ENCODE results near the gene SPDYA.
A peak's percentile ranks its signal among the peaks of the same experiment; 100 is the strongest.

The SPDYA gene

DNA sequence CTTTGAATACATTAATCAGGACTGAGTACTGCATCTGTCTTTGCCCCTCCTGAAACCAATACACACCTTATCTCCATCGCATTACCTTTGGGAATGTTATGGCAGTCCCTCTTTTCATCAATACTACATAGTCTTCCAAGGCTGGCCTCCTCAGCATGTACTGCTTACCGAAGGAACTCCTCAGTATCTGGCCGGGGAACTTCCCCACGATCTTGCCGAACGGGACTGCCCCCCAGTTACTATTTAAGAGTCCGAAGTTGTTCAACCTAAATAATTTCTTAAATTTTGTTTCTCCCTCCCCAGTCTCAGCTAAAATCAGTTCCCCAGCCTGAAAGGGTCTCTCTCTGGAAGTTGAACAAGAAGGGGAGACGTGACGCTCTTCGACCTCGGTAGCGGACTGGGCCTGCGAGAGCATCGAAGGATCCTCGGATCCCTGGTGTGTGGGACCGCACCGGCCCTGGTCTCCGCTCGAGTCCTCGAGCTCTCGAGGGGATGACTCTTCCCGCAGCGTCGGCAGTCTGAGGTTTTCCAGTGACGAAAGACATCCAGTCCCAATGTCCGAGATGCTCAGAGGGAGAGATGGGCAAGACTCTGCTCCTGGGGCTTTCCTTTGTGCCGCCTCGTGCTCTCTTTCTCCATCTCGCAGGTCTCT lies 59.0 kb downstream of the SPDYA start:
- peak overlapping the region; percentile 93 for H3K4me3 ChIP-seq (ENCODE audit: low read depth, low read length, poor library complexity, severe bottlenecking)
- no peaks in the 10 kb centered on the region for H3K27me3 ChIP-seq (ENCODE audit: insufficient read depth, low read length)
- H3K9me2 ChIP-seq (ENCODE audit: low read depth, low read length), result no peaks in the 10 kb centered on the region
- H3K4me2 ChIP-seq (ENCODE audit: low read length), result peak overlapping the region; percentile 85
- no peak overlapping the region for H3K27ac ChIP-seq (ENCODE audit: low read depth, low read length, poor library complexity, severe bottlenecking)
- peaks cover 30% of the 10 kb centered on the region for H3K79me2 ChIP-seq (ENCODE audit: insufficient read depth, low read length)
- no peaks in the 10 kb centered on the region for H3K9me3 ChIP-seq (ENCODE audit: low read length)
- H3K4me1 ChIP-seq (ENCODE audit: insufficient read depth, low read length, severe bottlenecking), result peaks cover 34% of the 10 kb centered on the region
- no peaks in the 10 kb centered on the region for H4K20me1 ChIP-seq (ENCODE audit: insufficient read depth, low read length)
- H3K9ac ChIP-seq (ENCODE audit: low read length), result peak overlapping the region; percentile 89
- H3K36me3 ChIP-seq (ENCODE audit: insufficient read depth, low read length), result peaks cover 4% of the 10 kb centered on the region; the same call in 1 of the 2 replicates
- no peak overlapping the region for H2AFZ ChIP-seq (ENCODE audit: low read length)
- no peaks in the 10 kb centered on the region for H3F3A ChIP-seq (ENCODE audit: insufficient read depth, low read length)
- TF ChIP-seq, protein P1, sequence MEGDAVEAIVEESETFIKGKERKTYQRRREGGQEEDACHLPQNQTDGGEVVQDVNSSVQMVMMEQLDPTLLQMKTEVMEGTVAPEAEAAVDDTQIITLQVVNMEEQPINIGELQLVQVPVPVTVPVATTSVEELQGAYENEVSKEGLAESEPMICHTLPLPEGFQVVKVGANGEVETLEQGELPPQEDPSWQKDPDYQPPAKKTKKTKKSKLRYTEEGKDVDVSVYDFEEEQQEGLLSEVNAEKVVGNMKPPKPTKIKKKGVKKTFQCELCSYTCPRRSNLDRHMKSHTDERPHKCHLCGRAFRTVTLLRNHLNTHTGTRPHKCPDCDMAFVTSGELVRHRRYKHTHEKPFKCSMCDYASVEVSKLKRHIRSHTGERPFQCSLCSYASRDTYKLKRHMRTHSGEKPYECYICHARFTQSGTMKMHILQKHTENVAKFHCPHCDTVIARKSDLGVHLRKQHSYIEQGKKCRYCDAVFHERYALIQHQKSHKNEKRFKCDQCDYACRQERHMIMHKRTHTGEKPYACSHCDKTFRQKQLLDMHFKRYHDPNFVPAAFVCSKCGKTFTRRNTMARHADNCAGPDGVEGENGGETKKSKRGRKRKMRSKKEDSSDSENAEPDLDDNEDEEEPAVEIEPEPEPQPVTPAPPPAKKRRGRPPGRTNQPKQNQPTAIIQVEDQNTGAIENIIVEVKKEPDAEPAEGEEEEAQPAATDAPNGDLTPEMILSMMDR (IDR thresholded peaks at IDR 0.05; ENCODE audit: low read length), result no peak
- TF ChIP-seq EZH2 (IDR thresholded peaks at IDR 0.05; ENCODE audit: borderline replicate concordance, low read length), result no peak

- Histone ChIP-seq H3K9ac (ENCODE audit: low read length) (peak within 1 kb of the TSS; percentile 89), H2AFZ (ENCODE audit: low read length) (no peak within 1 kb of the TSS), H3K27ac (ENCODE audit: low read depth, low read length, poor library complexity, severe bottlenecking) (peak within 1 kb of the TSS; percentile 59), H3K79me2 (ENCODE audit: insufficient read depth, low read length) (peaks cover 30% of the 10 kb centered on the region), H3K4me3 (ENCODE audit: low read depth, low read length, poor library complexity, severe bottlenecking) (peak within 1 kb of the TSS; percentile 93), H3K4me2 (ENCODE audit: low read length) (peak within 1 kb of the TSS; percentile 85), H3K36me3 (ENCODE audit: insufficient read depth, low read length) (no peaks in the 10 kb centered on the region), H3F3A (ENCODE audit: insufficient read depth, low read length) (no peaks in the 10 kb centered on the region), H3K9me3 (ENCODE audit: low read length) (no peaks in the 10 kb centered on the region), H3K27me3 (ENCODE audit: insufficient read depth, low read length) (0 out of 2 replicates have a peak, but pooled peaks cover 3% of the 10 kb centered on the region), H3K4me1 (ENCODE audit: insufficient read depth, low read length, severe bottlenecking) (peaks cover 34% of the 10 kb centered on the region), H4K20me1 (ENCODE audit: insufficient read depth, low read length) (no peaks in the 10 kb centered on the region), H3K9me2 (ENCODE audit: low read depth, low read length) (no peaks in the 10 kb centered on the region)
- TF ChIP-seq, protein P1 (IDR thresholded peaks at IDR 0.05; ENCODE audit: low read length), result no peak
- no peak for TF ChIP-seq EZH2 (IDR thresholded peaks at IDR 0.05; ENCODE audit: borderline replicate concordance, low read length)
These were observed 59.7 kb downstream of the SPDYA start, which contains the start of gene TRMT61B for GRCh38 chr2:28870146-28870891. TSS of gene TRMT61B (minus strand) at chr2:28870309. CDS start at chr2:28870277, 32 bp downstream.

GRCh38 chr2:28871620-28872019 lies 61.0 kb downstream of the SPDYA start:
- Histone ChIP-seq H4K20me1 (ENCODE audit: insufficient read depth, low read length) (no peaks in the 10 kb centered on the region), H3K27me3 (ENCODE audit: insufficient read depth, low read length) (0 out of 2 replicates have a peak, but pooled peaks cover 5% of the 10 kb centered on the region), H3F3A (ENCODE audit: insufficient read depth, low read length) (no peaks in the 10 kb centered on the region), H3K4me2 (ENCODE audit: low read length) (no peak overlapping the region), H3K27ac (ENCODE audit: low read depth, low read length, poor library complexity, severe bottlenecking) (no peak overlapping the region), H3K9ac (ENCODE audit: low read length) (no peak overlapping the region), H3K4me3 (ENCODE audit: low read depth, low read length, poor library complexity, severe bottlenecking) (no peak overlapping the region), H3K9me2 (ENCODE audit: low read depth, low read length) (no peaks in the 10 kb centered on the region), H3K4me1 (ENCODE audit: insufficient read depth, low read length, severe bottlenecking) (peaks cover 34% of the 10 kb centered on the region), H3K9me3 (ENCODE audit: low read length) (no peaks in the 10 kb centered on the region), H2AFZ (ENCODE audit: low read length) (0 out of 2 replicates have a peak overlapping the region, but pooled peaks have one; percentile 52), H3K36me3 (ENCODE audit: insufficient read depth, low read length) (no peaks in the 10 kb centered on the region), H3K79me2 (ENCODE audit: insufficient read depth, low read length) (peaks cover 30% of the 10 kb centered on the region)
- TF ChIP-seq, protein P1 (IDR thresholded peaks at IDR 0.05; ENCODE audit: low read length), result no peak
- no peak for TF ChIP-seq EZH2 (IDR thresholded peaks at IDR 0.05; ENCODE audit: borderline replicate concordance, low read length)
